ENCODE measurements around the gene DENND1A.

DENND1A gene

DNA sequence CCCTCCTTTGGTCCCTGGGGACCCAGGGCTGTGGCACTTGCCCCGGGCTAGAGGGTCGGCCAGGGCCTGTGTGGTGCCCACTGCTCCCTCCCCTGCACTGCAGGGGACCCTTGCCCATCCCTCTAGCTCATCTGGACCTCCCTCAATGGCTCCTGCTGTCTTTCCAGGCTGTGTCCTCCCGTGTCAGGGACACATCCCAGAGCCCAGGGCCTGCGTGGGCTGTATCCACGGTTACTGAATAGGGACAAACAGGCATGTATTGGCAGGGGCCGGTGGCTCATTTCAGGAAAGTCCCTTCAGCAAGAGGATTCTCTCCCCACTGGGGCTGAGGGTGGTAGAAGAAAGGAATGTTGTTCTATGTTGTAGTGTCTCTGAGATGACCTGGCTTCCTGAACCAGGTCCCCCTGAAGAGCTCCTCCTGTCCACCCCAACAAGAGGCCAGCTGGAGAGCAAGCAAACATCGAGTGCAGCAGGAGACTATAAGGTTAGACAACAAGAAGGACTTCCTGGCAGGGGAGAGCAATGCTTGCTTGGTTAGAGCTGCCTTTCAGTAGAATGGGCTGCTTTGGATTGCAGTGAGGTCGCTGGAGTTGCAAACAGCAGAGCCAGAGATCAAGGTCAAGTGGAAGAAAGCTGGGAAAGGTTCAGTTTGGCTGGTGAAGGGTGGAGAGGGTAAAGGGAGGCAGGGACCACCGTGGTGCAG lies 575.0 kb downstream of the DENND1A start:
- DNase-seq (ENCODE audit: low read depth) = no peak

DNA sequence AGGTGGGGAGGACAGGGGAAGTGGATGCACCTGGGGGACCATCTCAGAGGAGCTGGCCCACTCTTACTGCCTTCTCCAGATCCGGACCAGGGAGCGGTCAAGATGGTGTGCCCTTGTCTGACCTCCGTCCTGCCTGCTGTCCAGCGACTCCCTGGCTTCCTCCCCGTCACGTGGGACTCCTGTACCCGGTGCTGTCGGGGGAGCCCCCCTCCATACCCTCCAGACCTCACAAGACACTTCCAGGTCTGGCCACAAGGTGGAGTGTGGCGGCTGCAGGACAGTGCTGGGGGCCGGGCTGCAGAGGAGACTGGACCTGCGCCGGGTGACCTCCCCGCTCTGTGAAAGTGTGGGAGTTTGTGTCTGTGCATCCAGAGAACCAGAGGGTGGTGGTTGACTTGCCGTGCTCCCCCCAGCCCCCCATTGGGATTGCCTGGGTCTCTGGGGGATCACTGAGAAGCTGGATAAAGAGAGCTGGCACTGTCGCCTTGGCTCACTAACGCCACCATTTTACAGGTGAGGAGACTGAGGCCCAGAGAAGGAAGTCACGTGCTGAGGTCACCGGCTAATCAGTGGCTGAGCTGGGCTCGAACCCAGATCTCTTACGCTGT lies 575.8 kb downstream of the DENND1A start:
- DNase-seq (ENCODE audit: low read depth) = no peak

DNA sequence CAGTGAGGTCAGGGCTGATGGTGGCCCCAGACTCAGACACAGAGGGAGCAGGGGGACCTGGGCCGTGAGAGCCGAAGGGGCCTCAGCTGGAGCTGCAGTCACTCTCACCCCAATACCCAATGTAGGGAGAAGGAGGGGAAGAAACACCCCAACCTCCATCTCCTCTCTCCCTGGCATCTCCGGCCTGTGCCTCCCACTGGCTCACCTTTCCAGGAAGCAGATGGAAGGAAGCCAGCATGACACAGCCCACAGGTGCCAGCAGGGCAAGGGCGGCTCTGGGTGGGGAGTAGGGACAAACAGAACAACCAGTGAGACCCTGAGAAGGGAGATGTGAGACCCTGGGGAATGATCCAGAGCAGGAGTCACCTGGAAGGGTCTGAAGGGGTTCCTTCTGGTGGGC lies 576.9 kb downstream of the DENND1A start:
- DNase-seq (ENCODE audit: low read depth) = no peak

DNA sequence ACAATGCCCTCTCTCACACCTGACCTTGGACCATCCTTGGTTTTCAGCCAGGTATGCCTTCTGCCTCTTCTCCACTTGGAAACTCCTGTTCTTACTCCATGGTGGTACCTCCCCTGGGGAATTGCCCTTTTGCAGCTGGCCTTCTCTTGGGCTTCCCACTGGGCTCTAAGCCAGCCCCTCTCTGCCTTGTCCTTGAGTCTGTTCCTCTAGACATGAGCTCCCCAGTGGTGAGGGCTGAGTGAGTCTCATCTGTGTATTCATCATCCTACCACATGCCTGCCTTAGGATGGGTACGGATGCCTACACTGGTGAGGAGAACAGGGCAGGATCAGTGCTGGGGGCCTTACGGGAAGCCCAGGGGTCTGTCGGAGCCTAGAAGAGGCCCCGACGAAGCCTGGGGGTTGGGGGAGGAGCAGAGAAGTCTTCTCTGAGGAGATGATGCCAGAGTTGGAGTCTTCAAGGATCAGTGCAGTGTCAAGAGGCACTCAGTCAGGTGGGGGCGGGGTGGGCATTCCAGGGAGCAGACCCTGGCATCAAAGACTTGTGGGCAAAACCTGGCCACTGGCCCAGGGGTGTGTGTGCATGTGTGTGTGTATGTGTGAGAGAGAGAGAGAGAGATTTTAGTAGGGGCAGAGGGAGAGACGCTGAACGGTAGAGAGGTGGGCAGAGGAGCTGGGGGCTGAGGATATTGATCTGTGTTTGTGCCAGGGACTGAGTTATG lies 579.2 kb downstream of the DENND1A start:
- no peak for DNase-seq (ENCODE audit: low read depth)

DNA sequence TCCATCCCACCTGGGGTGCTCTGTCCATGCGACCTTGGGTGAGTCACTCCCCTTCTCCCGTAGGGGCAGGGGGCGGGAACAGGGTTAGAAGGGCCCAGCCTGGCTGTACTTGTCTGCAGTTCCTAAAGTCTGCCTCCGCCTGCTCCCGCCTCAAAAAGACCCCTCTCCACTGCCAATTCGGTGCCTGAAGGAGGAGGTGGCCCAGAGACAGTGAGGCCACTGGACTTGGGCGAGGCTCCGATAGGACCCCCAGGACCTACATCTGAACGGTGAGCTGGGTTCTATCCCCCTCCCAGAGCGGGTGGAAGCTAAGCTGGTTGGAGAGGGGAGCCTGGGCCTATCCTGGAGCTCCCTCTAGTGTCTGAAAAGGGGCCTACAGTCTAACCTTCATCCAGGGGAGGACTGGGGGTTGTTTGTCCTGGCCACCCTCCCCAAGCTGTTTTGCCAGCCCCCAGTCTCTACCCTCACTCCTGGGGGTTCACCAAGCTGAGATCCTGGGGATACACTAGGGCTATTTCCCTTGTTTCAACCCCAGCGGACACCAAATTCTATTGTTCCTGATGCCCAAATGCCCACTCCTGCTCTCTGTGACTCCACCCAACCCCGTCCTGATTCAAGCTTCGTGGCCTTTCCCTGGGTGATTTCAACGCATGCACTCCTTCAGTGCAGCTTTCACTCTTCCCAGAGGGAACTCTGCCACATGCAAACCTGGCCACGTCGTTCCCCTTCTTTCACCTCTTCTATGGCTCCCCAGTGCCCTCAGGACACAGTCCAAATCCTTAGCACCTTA lies 580.0 kb downstream of the DENND1A start:
- peak; percentile 15 for DNase-seq (ENCODE audit: low read depth)

DNA sequence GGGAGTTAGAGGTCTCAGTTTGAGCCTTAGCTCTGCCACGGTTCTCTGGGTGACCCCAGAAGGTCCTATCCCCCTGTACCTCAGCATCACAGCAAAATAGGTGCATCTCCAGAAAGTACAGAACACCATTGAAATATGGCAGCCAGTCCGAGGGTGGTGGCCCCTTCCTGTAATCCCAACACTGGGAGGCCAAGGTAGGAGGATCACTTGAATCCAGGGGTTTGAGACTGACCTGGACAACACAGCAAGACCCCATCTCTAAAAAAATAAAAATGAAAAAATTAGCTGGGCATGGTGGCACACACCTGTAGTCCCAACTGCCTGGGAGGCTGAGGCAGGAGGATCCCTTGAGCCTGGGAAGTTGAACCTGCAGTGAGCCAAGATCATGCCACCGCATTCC lies 580.9 kb downstream of the DENND1A start:
- no peak for DNase-seq (ENCODE audit: low read depth)

DNA sequence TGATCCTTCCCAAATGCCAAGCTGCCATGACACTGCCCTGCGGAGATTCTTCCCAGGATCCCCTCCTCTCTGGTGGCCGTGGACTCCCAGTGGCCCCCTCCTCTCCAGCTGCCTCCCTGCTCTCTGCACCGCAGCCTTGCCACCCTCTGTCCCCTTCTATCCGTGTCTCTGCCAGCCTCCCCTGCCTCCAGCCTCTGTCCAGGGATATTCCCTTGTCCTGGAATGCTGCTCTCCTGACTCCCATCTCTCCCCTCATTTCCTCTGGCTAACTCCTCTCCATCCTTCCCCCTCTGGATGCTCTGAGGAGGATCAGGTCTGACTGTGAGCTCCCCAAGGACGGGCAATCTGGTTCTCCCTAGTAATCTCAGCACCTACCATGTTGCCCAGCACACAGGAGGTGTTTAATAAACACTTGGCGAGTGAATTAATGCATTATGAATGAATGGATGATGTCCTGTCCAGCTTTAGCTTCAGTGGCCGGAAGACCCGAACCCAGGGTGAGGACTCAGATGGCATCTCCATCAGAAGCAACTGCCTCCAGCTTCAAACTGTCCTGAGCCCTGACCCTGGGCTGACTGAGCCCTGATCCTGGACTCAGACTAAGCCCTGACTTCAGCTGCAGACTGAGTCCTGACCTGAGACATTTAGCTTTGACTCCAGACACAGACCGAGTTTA lies 581.5 kb downstream of the DENND1A start:
- no peak for DNase-seq (ENCODE audit: low read depth)

DNA sequence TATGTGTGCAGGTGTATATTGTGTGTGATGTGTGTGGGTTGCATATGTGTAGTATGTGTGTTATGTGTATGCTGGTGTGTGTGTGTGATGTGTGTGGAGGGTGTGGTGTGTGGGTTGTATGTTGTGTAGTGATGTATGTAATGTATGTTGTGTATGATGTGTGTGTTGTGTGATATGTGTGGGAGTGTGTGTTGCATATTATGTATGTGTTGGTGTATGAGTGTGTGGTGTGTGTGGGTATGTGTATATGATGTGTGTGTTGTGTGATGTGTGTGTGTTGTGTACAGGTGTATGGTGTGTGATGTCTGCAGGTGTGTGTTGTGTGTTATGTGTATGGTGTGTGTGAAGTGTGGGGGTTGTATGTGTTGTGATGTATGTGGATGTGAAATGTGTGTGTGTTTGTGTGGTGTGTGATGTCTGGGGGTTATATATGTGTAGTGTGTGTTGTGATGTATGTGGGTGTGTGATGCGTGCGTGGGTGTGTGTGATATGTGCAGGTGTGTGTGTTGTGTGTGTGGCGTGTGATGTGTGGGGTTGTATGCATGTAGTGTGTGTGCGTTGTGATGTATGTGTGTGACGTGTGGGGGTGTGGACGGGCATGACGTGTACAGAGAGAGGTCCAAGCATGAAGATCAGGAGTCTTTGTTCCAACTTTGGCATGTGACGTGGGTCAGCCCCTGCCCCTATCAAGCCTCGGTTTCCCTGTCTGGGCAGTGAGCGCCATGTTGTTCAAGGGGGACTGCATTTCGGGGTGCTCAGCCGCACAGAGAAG lies 582.5 kb downstream of the DENND1A start:
- DNase-seq (ENCODE audit: low read depth) = no peak

DNA sequence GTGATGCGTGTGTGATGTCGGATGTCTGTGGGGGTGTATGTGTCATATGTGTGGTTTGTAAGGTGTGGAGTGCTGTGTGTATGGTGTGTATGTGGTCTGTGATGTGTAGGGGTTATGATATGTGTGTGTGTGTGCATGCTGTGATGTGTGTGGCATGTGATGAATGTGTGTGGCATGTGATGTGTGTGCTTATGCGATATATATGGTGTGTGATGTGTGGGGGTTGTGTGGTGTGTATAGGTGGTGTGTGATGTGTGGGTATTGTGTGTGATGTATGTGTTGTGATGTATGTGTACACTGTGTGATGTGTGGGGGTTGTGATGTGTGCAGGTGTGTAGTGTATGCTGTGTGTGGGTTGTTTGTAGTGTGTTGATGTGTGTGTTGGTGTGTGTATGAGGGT lies 583.1 kb downstream of the DENND1A start:
- DNase-seq (ENCODE audit: low read depth) = no peak

DNA sequence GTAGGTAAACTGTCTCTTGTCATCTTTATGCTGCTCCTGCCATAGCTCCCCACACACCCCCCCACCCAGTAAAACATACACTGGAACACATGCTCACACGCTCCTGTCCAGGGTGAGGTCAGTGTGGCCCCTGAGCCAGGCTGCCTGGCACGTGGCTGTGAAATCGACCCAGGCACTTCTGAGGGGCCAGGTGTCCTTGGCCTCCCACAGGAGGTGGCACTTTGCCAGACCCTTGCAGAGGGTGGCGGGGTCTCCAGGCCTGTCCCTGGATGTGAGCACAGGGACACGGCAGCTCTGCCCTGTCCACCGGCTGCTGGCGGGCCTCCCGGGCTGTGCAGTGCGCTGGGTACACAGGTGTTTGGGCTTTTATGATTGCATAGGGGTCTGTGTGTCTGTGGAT lies 583.9 kb downstream of the DENND1A start:
- DNase-seq (ENCODE audit: low read depth) = no peak

DNA sequence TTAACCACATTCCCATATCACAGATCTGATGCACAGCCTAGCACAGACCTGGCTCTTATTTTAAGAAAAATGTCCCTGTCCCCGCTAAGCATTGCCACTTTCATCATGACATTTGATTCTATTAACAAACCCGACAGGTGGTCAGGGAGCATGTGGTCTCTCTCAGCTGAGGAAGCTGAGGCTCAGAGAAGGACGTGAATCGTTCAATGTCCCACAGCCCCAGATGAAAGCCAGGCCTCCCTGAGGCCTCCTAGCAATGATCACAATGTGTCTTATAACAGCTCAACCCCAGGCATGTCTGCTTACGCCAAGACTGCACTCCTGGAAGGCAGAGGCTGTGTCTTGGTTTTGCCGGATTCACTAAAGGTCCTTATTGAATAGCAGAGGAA lies 584.4 kb downstream of the DENND1A start:
- no peak for DNase-seq (ENCODE audit: low read depth)

DNA sequence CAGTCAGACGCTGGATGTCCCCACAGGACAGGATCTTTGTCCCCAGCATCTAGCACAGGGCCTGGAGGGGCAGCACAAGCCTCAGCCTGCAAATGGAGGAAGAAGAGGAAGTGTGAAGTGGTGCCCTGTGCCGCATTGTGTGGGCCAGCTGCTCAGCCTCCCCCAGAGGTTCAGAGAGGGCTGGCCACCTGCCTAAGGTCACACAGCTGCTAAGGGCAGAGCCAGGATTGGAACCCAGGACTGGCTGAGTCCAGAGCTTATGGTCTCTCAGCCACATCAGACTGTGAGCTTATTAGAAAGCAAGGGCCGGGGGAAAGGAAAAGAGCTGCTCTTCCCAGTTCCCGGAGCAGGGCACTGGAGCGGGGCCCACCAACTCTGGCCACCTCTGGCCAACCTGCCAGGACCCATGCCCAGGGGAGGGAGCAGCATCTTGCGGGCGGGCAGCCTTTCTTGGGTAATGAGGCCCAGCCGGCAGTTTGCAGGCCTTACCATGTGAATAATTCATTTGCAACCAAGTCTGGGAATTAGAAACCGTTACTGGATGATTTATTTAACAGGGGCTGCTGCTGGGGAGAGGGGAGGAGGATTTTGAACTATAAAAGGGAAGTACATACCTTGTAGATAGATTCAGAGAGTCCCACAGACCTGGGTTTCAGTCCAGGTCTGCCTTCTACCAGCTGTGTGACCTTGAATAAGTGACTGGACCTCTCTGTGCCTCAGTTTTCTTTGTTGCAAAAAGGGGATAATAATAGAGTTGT lies 585.6 kb downstream of the DENND1A start:
- no peak for DNase-seq (ENCODE audit: low read depth)

DNA sequence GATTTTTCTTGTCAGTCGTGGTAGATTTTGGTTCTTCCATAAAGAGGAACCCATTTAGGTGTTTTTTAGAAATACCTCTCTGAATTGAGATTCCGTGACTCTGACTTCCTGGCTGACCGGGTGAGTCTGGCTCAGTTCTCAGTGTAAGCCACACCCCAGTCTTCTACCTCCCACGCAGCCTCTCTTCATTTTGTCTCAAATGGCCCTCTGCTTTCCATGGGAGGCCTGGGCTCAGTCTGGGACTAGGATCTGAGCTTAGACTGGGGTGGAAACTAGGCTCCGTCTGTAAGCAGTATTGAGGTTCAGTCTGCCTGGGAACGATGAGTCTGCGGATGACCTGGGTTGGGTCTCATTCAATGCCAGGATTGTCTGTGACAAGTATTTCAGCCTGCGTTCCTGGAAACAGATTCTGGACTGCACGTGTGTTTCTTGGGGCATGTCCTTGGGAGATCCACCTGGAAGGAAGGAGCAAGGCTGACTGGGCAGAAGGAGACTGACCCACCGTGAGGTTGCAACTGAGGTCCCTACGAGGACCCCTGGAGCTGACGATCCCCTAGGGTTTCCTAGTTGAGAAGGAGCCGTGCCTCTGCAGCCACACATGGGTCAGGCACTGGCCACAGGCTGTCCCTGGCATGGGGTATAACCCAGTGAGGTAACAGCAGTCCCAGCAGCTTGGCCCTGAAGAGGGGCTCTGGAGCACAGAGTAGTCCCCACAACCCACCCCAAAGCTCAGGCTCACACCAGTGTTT lies 586.3 kb downstream of the DENND1A start:
- DNase-seq (ENCODE audit: low read depth) = no peak

DNA sequence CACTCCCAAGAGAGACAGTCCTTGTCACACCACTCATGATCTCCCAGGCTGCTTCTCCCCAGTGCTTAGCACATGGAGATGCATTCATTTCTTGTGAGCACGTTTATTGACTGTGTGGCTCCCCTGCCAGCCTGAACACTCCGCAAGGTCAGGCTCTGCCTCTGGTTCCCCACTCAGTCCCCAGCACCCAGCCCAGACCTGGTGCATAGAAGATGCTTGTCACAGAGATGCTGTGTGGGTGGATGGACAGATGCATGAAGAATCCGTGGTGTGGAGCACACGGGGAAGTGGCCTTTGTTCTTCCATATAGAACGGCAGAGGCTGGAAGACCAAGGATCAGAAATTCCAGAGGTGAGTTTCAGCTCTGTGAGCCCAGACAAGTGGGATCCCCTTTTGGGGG lies 587.7 kb downstream of the DENND1A start:
- no peak for DNase-seq (ENCODE audit: low read depth)

DNA sequence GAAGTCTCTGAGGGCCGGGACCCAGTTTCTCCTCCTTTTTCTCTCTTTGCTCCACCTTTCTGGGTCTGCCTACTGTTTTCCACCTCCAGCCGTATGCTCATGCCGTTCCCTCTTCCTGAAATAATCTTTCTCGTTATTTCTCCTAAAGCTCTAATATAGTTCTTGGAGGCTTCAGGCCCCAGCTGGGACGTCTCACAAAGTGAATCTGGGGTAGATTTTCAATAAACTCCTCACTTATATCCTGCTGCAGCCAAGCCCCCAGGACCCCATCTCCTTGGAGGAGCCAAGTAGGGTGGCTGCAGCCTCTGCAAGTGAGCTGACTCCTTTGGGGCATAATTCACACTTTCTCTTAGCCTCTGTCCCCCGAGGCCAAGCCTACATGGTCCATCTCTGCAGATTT lies 588.1 kb downstream of the DENND1A start:
- no peak for DNase-seq (ENCODE audit: low read depth)

DNA sequence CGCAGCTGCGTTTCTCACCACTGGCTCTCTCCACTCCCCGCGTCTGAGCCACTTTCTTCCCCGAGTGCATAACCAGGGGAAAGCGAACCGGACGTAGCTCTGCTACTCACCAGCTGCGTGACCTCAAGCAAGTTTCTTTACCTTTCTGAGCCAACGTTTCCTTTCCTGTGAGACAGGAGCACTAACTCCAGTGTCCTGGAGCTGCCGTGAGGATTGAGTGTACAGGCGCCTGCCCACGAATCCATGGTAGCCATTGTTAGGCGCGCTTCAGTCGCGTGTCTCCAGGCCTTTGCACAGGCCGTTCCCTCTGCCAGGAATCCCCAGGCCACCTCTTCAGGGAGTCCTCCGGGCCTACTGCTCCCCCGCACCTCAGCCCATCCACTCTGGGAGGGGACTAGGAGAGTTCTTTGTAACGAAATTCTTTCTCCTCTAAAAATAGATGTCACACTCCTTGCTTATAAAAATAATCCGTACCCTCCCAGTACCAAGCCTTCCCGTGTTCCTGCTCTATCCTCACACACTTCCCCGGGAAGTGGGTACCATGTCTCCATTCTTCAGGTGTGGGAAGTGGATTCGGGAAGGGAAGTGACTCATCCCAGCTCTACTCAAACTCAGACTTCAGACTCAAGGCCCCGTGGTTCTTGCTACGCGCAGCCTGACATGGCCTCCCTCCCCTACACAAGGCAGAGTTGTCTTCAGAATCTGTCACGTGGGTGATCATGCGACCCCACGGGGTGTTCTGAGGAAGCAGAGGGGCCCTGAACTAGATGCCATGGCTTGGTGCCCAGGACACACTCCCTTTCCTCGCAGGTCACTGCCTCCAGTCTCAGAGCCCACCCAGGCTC lies 590.0 kb downstream of the DENND1A start:
- no peak for DNase-seq (ENCODE audit: low read depth)

DNA sequence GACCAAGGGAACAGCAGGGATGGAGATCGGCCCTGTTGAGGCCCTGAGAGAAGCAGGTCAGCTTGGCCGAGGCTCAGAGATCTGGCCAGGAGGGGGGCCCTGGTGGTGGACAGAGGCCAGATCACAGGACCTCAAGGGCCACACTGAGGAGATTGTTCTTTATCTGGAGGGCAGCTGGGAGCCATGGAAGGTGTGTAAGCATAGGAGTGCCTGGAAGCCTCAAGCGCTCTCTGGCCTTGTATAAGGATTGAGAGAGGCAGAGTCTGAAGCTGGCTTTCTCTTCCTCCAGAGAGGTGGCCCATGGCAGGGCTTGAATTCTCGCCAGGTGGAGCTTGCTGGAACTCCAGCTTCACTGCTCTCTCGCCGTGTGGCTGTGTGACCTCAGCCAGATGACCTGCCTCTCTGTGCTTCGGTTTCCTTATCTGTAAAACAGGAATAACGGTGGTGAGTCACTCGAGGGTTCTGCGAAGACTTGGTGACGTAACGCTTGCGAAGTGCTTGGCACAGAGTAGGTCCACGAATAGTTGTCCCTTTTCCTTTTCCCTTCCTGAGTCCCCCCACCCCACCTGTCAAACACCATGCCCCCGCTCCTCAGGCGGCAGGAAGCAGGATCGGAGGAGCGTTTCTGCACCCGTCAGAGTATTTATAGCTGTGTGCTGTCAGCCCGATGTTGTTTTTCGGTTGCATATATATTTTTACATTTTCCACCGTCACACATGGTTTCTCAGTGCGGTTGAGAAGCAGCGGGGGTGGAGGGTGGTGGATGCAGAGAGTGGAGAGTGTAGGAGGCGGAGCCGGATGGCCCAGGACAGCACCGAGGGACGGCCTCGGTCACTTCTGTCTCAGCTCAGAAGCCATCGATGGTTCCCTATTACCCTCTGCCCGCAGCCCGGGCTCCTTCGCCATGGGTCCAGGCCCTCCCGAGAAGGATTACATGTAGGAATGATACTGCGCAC lies 590.9 kb downstream of the DENND1A start:
- no peak for DNase-seq (ENCODE audit: low read depth)

DNA sequence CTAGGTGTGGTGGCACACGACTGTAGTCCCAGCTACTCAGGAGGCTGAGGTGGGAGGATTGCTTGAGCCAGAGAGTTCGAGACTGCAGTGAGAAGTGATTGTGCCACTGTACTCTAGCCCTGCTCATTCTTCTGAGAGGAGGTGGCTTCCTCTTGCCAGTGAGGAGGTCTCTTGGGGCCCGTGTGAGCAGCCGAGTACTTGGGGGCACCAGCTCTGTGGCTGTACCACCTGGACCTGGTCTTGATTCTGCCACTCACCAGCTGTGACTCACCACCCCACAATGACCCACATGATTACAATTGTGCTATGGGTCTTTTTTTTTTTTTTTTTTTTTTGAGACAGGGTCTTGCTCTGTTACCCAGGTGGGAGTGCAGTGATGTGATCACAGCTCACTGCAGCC lies 592.0 kb downstream of the DENND1A start:
- DNase-seq (ENCODE audit: low read depth) = no peak

Data from HS-5 (cell line).